HEK293 (cell line): ENCODE results near the gene CCDC78.

Source experiments
- CTCF ChIA-PET: fragments of 350-600 bp; formaldehyde crosslinking; extraction: SDS; loops from one replicate; lab custom pipeline; 2021; ENCODE audit warnings: antibody characterized with exemption; lab: Yijun Ruan, JAX
- POLR2A ChIA-PET: fragments of 300-600 bp; formaldehyde crosslinking; extraction: SDS; loops from one replicate; lab custom pipeline; 2020; ENCODE audit warnings: antibody characterized with exemption, inconsistent platforms; lab: Yijun Ruan, JAX
- H3K27ac ChIP-seq: fragments of 200-500 bp; sonication (Bioruptor generic); 2 replicates; pipeline ENCODE4 v1.5.1; 2014; ENCODE audit warnings: low read depth, low read length, control low read depth, inconsistent platforms; ENCODE audit errors: extremely low read depth
- H3K36me3 ChIP-seq, 2 experiments: fragments of 200-500 bp in 1 of 2; sonication (Bioruptor generic) in 1 of 2; 1 replicate in 1 of 2; 2 replicates in 1 of 2; pipeline ENCODE4 v1.5.1; 2014 to 2017; ENCODE audit warnings: inconsistent platforms in 2 of 2, low read length in 2 of 2; ENCODE audit not compliant: control insufficient read depth in 2 of 2, insufficient read depth in 1 of 2
- H3K4me1 ChIP-seq: fragments of 200-500 bp; sonication (Bioruptor generic); 2 replicates; pipeline ENCODE4 v1.5.1; 2014; ENCODE audit warnings: mild to moderate bottlenecking, low read length, inconsistent platforms; ENCODE audit not compliant: control insufficient read depth, insufficient read depth
- H3K4me3 ChIP-seq: 2 replicates; pipeline ENCODE4 v1.5.1; 2011; ENCODE audit warnings: low read depth, mild to moderate bottlenecking, control low read depth, low read length, moderate library complexity
- H3K9me3 ChIP-seq: fragments of 200-500 bp; sonication (Bioruptor generic); 2 replicates; pipeline ENCODE4 v1.5.1; 2014; ENCODE audit warnings: low read depth, low read length, inconsistent platforms; ENCODE audit not compliant: control insufficient read depth, insufficient read depth
- HOXA7 ChIP-seq: sonication (generic); formaldehyde crosslinking; IDR thresholded peaks from 2 replicates; pipeline ENCODE4 v1.8.1; 2022; ENCODE audit warnings: missing genetic modification reagents, borderline replicate concordance
- HOXC10 ChIP-seq: sonication (generic); formaldehyde crosslinking; IDR thresholded peaks from 2 replicates; pipeline ENCODE4 v1.8.1; 2023; ENCODE audit warnings: mild to moderate bottlenecking, missing genetic modification reagents
- HOXD13 ChIP-seq: sonication (generic); formaldehyde crosslinking; IDR thresholded peaks from 2 replicates; pipeline ENCODE4 v1.8.0; 2022; ENCODE audit warnings: missing genetic modification reagents, borderline replicate concordance
- PRDM1 ChIP-seq: fragments of 450-650 bp; formaldehyde crosslinking; IDR thresholded peaks from 2 replicates; pipeline ENCODE4; 2016; ENCODE audit warnings: missing biosample characterization, missing genetic modification characterization
- RBAK ChIP-seq: fragments of 450-650 bp; formaldehyde crosslinking; IDR thresholded peaks from 2 replicates; pipeline ENCODE4 v1.5.1; 2016; ENCODE audit warnings: missing biosample characterization, missing genetic modification characterization
- SALL2 ChIP-seq: fragments of 450-650 bp; formaldehyde crosslinking; IDR thresholded peaks from 2 replicates; pipeline ENCODE4 v1.5.0; 2017; ENCODE audit warnings: missing biosample characterization, mild to moderate bottlenecking, missing genetic modification characterization, borderline replicate concordance
- ZNF16 ChIP-seq: fragments of 450-650 bp; formaldehyde crosslinking; IDR thresholded peaks from 2 replicates; pipeline ENCODE4 v1.5.1; 2016; ENCODE audit warnings: low read depth, missing biosample characterization, missing genetic modification characterization
- ZNF202 ChIP-seq: fragments of 450-650 bp; formaldehyde crosslinking; IDR thresholded peaks from 2 replicates; pipeline ENCODE4 v1.5.1; 2016; ENCODE audit warnings: missing biosample characterization, missing genetic modification characterization, borderline replicate concordance
- ZNF214 ChIP-seq: fragments of 450-650 bp; formaldehyde crosslinking; IDR thresholded peaks from 2 replicates; pipeline ENCODE4 v1.5.1; 2017; ENCODE audit warnings: missing biosample characterization, mild to moderate bottlenecking, missing genetic modification characterization, borderline replicate concordance
- ZNF366 ChIP-seq: fragments of 450-650 bp; formaldehyde crosslinking; conservative IDR thresholded peaks from 2 replicates; pipeline ENCODE4 v1.5.1; 2016; ENCODE audit warnings: missing biosample characterization, missing genetic modification characterization
- ZNF558 ChIP-seq: fragments of 450-650 bp; formaldehyde crosslinking; IDR thresholded peaks from 2 replicates; pipeline ENCODE4 v1.5.1; 2016; ENCODE audit warnings: missing biosample characterization, missing genetic modification characterization
- ZNF560 ChIP-seq: fragments of 450-650 bp; formaldehyde crosslinking; IDR thresholded peaks from 2 replicates; pipeline ENCODE4 v1.5.1; 2017; ENCODE audit warnings: missing biosample characterization, missing genetic modification characterization, borderline replicate concordance
- ZNF623 ChIP-seq: fragments of 450-650 bp; formaldehyde crosslinking; IDR thresholded peaks from 2 replicates; pipeline ENCODE4 v1.5.1; 2016; ENCODE audit warnings: missing biosample characterization, missing genetic modification characterization
- ZNF629 ChIP-seq: fragments of 450-650 bp; formaldehyde crosslinking; IDR thresholded peaks from 2 replicates; pipeline ENCODE4 v1.5.1; 2017; ENCODE audit warnings: missing biosample characterization, missing genetic modification characterization
- ZNF677 ChIP-seq: fragments of 450-650 bp; IDR thresholded peaks from 2 replicates; pipeline ENCODE4 v1.5.0; 2018; ENCODE audit warnings: missing biosample characterization, mild to moderate bottlenecking, missing genetic modification characterization, moderate library complexity
- ZNF707 ChIP-seq: fragments of 450-650 bp; formaldehyde crosslinking; IDR thresholded peaks from 2 replicates; pipeline ENCODE4 v1.5.1; 2016; ENCODE audit warnings: missing biosample characterization, missing genetic modification characterization
- ZNF837 ChIP-seq: fragments of 450-650 bp; formaldehyde crosslinking; IDR thresholded peaks from 2 replicates; pipeline ENCODE4 v1.5.1; 2016; ENCODE audit warnings: missing biosample characterization, missing genetic modification characterization
- TF ChIP-seq, protein P1 (sequence below): fragments of 450-650 bp; formaldehyde crosslinking; IDR thresholded peaks from 2 replicates; pipeline ENCODE4 v1.5.1; 2016; ENCODE audit warnings: missing biosample characterization, missing genetic modification characterization
- TF ChIP-seq, protein P2 (sequence below): fragments of 450-650 bp; formaldehyde crosslinking; IDR thresholded peaks from 2 replicates; pipeline ENCODE4 v1.5.1; 2016; ENCODE audit warnings: missing biosample characterization, missing genetic modification characterization
- TF ChIP-seq, protein P3 (sequence below): fragments of 450-650 bp; formaldehyde crosslinking; IDR thresholded peaks from 2 replicates; pipeline ENCODE4 v1.5.1; 2017; ENCODE audit warnings: missing biosample characterization, missing genetic modification characterization

The CCDC78 gene

DNA sequence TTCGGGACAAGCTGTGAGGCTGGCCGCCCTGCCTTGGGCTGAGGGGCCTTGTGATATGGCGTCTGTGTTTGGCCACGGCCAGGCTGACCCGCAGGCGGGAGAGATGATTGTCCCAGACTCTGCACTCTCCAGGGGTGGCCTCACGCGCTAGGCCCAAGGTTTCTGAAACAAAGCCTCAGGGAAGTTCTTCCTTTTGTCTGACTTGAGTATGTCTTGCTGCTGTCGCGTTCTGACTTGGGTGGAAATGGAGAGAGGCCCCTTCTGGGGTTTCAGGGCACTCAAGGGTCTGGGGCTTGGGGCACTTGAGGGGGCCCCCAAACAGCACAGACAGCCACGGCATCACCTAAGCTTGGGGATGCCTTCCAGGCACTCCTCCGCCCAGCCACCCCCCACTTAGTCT, 15.2 kb downstream of the CCDC78 start:
- ChIA-PET CTCF (interaction anchor here (1.1 to 5.7 kb wide), 9 partner anchors 9 to 392 kb away, joined by 3 to 119 read pairs (median 7); partner anchors contain the start of genes ANTKMT, CHTF18, GNG13 and RPUSD1), POLR2A (interaction anchor here (0.5 to 2.5 kb wide), 4 partner anchors 10 to 469 kb away, joined by 4 to 12 read pairs (median 6); partner anchors contain the start of genes ANTKMT, CHTF18 and RPUSD1)
- Histone ChIP-seq H3K4me1 (peaks cover 11% of the 10 kb centered on the region), H3K9me3 (no peaks in the 10 kb centered on the region), H3K27ac (no peak overlapping the region), H3K36me3 (no peaks in the 10 kb centered on the region), H3K4me3 (no peak overlapping the region)
- TF ChIP-seq RBAK (tag by site-specific recombination) (no peak), ZNF202 (tag by site-specific recombination) (no peak), ZNF560 (no peak), HOXD13 (CRISPR knock-in tag) (no peak), HOXC10 (CRISPR knock-in tag) (no peak), ZNF837 (tag by site-specific recombination) (no peak), ZNF707 (tag by site-specific recombination) (no peak), ZNF677 (tag by site-specific recombination) (no peak), ZNF16 (tag by site-specific recombination) (no peak), PRDM1 (tag by site-specific recombination) (no peak), SALL2 (tag by site-specific recombination) (no peak), ZNF629 (tag by site-specific recombination) (no peak), ZNF558 (tag by site-specific recombination) (no peak)
- TF ChIP-seq, protein P1, sequence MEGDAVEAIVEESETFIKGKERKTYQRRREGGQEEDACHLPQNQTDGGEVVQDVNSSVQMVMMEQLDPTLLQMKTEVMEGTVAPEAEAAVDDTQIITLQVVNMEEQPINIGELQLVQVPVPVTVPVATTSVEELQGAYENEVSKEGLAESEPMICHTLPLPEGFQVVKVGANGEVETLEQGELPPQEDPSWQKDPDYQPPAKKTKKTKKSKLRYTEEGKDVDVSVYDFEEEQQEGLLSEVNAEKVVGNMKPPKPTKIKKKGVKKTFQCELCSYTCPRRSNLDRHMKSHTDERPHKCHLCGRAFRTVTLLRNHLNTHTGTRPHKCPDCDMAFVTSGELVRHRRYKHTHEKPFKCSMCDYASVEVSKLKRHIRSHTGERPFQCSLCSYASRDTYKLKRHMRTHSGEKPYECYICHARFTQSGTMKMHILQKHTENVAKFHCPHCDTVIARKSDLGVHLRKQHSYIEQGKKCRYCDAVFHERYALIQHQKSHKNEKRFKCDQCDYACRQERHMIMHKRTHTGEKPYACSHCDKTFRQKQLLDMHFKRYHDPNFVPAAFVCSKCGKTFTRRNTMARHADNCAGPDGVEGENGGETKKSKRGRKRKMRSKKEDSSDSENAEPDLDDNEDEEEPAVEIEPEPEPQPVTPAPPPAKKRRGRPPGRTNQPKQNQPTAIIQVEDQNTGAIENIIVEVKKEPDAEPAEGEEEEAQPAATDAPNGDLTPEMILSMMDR (tag by site-specific recombination) = no peak
- TF ChIP-seq, protein P2, sequence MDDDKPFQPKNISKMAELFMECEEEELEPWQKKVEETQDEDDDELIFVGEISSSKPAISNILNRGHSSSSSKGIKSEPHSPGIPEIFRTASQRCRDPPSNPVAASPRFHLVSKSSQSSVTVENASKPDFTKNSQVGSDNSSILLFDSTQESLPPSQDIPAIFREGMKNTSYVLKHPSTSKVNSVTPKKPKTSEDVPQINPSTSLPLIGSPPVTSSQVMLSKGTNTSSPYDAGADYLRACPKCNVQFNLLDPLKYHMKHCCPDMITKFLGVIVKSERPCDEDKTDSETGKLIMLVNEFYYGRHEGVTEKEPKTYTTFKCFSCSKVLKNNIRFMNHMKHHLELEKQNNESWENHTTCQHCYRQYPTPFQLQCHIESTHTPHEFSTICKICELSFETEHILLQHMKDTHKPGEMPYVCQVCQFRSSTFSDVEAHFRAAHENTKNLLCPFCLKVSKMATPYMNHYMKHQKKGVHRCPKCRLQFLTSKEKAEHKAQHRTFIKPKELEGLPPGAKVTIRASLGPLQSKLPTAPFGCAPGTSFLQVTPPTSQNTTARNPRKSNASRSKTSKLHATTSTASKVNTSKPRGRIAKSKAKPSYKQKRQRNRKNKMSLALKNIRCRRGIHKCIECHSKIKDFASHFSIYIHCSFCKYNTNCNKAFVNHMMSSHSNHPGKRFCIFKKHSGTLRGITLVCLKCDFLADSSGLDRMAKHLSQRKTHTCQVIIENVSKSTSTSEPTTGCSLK (tag by site-specific recombination) = no peak
- TF ChIP-seq, protein P3, sequence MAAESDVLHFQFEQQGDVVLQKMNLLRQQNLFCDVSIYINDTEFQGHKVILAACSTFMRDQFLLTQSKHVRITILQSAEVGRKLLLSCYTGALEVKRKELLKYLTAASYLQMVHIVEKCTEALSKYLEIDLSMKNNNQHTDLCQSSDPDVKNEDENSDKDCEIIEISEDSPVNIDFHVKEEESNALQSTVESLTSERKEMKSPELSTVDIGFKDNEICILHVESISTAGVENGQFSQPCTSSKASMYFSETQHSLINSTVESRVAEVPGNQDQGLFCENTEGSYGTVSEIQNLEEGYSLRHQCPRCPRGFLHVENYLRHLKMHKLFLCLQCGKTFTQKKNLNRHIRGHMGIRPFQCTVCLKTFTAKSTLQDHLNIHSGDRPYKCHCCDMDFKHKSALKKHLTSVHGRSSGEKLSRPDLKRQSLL (tag by site-specific recombination) = no peak

GRCh38 chr16:710500-711075, 15.7 kb downstream of the CCDC78 start:
- ChIA-PET CTCF (interaction anchor here (1.1 to 5.7 kb wide), 6 partner anchors 8 to 393 kb away, joined by 3 to 119 read pairs (median 7); partner anchors contain the start of genes ANTKMT, CHTF18 and RPUSD1), POLR2A (interaction anchor here (0.5 to 2.3 kb wide), 8 partner anchors 10 to 469 kb away, joined by 4 to 12 read pairs (median 6); partner anchors contain the start of genes ANTKMT, CHTF18, RPUSD1 and WDR24)
- no peaks in the 10 kb centered on the region for H3K9me3 ChIP-seq
- TF ChIP-seq ZNF623 (tag by site-specific recombination) = peak; percentile 86
- no peak for TF ChIP-seq ZNF366 (tag by site-specific recombination)
- TF ChIP-seq ZNF560 = no peak
- TF ChIP-seq HOXA7 (CRISPR knock-in tag) = no peak
- TF ChIP-seq ZNF214 (tag by site-specific recombination) = no peak
- no peaks in the 10 kb centered on the region for H3K36me3 ChIP-seq
- no peak overlapping the region for H3K27ac ChIP-seq
- peaks cover 11% of the 10 kb centered on the region for H3K4me1 ChIP-seq
- H3K4me3 ChIP-seq = no peak overlapping the region
